GM21367 (cell line): ENCODE results near the gene INVS.
"Not testable (repeated sequence)": the region's sequence is repeated elsewhere in the genome, so short reads cannot be mapped to it uniquely, and the experiment has no call there.

Experiments
- ATAC-seq: cut with Tn5 transposase; IDR thresholded peaks from one replicate; pipeline ENCODE4 v1.9.1; 2021; ENCODE audit not compliant: unreplicated experiment

The INVS gene

DNA sequence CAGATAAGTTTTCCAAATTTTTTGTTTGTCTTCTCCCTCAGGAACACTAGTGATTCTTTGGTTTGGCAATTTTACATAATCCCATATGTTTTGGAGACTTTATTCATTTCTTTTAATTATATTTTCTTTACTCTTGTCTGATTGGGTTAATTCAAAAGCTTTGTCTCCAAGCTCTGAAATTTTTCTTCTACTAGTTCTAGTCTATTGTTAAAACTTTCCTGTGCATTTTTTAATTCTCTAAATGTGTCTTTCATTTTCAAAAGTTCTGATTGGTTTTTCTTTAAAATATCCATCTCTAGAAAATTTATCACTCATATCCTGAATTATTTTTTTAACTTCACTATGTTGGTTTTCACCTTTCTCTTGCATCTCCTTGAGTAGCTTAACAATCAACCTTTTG is 92.2 kb downstream of the INVS start:
- no peak for ATAC-seq

DNA sequence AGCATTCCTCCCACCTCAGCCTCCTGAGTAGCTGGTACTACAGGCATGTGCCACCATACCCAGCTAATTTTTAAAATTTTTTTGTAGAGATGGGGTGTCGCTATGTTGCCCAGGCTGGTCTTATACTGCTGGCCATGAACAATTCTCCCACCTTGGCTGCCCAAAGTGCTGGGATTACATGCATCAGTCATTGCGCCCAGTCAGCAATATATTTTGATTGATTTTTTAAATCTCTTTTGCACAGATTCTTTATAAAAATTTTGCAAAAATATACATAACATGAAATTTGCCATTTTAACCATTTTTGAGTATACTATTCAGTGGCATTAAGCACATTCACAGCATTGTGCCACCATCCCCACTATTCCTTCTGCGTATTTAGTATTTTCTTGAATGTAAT is 94.0 kb downstream of the INVS start:
- ATAC-seq = no peak

DNA sequence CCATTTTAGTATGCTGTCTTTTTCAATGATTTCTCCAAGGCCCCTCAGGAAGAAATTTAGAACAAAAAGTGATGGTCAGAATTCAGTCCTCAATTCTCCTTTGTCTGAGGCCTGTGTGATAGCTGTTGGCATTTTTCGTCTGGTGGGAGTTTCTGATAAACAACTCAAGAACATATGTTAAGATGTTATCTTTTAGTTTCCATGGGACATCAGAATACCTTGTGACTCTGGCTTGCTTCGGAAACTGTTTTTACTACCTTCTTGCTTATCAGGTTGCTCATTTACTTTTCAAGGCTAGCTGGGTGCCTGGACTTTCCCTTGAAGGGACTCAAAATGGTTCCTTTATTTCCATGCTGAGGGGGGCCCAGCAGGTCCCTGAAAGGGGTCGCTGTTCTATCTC is 97.2 kb downstream of the INVS start:
- ATAC-seq = no peak

DNA sequence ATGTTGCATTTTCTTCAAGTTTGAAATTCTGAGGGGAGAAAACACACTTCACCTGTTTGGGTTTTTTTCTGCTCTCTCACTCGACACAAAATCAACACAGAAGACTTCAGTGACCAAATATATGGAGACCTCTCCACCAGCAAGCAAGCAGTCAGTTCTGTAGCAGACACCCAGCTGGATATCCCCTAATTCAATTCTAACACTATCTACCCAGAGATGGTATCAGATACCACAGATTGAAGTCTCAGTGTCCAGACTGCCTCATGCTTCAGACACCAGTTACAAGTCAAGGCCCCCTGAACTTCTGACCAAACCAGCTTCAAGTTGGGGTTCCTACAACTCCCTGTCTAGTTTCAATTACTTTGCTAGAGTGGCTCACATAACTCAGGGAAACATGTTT is 97.8 kb downstream of the INVS start:
- ATAC-seq = no peak

- ATAC-seq = no peak
Measured at GRCh38 chr9:100197553-100197952, 98.5 kb downstream of the INVS start.

- no peak for ATAC-seq
Measured at GRCh38 chr9:100202806-100203205, 103.8 kb downstream of the INVS start.

- ATAC-seq = no peak
Measured at GRCh38 chr9:100204796-100205195, 105.8 kb downstream of the INVS start.

DNA sequence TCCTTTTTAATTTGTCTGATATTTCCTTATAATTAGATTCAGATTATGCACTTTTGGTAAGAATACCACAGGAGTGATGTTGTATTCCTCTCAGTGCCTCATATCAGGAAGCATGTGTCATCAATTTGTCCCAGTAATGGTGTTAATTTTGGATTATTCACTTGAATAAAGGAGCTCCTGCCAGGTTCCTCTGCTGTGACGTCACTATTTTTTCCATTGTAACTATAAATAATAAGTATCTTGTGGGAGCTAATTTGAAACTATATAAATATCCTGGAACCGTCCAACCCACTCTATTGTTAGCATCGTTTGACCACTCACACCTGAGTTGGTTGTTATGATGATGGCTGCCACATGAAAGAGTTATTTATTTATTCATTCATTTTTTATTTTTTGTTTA is 107.9 kb downstream of the INVS start:
- ATAC-seq = no peak

- ATAC-seq = no peak
Measured at GRCh38 chr9:100208673-100209072, 109.6 kb downstream of the INVS start.

DNA sequence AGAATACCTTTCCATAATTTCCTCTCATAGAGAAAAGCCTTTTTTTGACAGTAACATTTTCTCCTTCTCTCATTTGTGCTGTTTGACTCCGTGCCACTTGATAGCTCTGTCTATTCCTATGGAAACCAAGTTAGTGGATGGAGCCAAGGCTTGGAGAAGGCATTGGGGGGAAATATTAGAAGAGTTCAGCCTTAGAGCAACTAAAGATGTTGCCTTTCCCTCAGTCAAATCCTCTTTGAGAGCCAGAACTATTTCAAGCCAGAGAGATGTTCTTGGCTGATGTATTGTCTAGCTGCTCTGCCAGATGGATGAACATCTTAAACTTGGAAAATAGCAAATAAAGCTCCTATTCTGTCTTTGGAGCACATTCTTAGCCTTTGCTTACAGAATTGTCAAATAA is 112.4 kb downstream of the INVS start:
- no peak for ATAC-seq

DNA sequence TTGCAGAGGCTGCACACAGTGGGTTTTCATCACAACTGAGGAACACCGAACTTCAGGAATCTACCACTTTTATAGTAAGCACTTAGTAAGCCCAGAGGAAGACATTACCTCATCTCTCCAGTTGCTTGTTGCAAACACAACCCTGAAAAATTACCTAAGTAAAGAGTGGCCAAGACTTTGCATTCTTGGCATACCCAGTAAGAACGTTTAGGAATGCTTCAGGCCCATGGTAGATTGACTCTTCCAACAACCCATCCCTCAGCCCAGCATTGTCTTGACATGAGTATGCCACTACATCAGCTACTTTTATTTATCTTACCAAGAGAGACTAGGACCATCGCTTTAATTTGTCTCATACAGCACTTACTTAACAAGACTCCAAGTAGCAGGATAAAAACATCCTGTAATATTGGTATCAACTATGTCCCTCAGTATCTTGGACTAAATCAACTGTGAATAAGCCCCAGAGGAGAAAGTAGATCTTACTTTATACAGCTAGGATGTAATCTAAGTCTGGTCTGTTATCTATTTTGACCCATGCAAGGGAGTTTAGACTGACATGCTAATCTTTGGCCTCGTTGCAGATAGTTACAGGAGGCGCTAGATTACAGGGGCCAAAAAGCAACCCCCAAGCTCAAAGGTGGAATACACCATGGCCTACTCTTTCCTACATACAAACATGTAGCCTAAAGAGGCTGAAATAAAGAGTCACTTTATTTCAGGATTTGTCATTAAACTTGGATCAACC is 114.9 kb downstream of the INVS start:
- ATAC-seq = no peak

- ATAC-seq = no peak
Measured at GRCh38 chr9:100216178-100216787, 117.2 kb downstream of the INVS start.

- ATAC-seq = no peak
Measured at GRCh38 chr9:100217536-100217935, 118.5 kb downstream of the INVS start.

DNA sequence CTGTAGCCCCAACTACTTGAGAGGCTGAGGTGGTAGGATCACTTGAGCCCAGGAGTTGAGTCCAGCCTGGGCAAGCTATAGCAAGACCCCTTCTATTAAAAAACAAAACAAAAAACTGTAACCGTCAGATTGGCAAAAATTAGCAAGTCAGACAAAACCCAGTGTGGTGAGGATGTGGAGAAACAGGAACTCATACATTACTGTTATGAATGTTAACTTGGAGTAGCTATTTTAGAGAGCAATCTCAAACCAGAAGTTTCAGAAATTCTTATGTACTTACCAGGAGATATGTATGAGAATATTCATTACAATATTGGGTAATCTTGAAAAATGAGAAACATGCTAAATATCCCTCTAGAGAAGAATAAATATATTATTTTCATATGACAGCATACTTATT is 120.3 kb downstream of the INVS start:
- peak; percentile 55 for ATAC-seq

DNA sequence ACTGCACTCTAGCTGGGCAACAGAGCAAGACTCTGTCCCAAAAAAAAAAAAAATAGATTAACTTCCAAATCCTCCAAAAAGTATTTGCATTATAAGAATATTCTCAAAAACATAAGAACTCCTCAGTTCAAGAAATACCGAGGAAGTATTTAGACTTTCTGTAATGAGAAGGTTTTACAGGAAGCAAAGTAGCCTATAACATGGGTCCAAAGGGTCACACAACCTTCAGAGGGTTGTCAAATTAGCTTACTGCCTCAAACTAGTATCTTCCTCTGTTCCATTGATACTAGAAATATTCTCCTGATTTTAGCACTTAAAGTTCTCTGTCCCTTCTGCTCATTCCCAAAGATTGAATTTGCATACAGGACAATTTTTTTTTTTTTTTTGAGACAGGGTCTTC is 121.9 kb downstream of the INVS start:
- no peak for ATAC-seq

DNA sequence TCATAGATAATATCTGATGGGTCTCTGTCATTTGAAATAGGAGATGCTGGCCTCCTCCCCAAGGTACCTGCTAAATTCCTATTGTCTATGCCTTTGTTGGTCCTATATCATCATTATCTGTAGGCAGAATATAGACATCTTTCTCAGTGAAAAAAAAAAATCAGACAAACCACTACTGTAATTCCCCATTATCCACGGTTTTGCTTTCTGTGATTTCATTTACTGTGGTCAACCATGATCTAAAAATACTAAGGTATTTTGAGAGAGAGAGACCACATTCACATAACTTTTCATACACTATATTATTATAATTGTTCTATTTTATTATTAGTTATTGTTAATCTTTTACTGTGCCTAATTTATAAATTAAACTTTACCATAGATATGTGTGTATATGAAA is 122.5 kb downstream of the INVS start:
- ATAC-seq = no peak

DNA sequence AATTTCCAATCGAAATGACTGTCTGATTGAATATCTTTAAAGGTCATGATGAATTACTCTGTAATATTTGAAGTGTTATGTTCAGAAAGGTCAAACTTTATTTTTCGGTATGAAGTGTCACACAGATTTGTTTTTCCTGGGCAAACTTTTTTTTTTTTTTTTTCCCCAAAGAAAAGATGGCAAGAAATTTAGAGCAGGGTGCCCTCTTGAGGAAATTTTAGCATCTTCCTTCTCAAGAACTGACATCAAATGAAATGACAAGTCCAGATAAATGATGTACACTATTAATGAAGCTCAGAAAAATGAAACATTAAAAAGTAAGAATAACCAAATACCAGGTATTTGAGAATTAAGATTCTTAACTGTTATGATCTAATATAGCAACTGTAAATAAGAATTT is 123.6 kb downstream of the INVS start:
- ATAC-seq = no peak

DNA sequence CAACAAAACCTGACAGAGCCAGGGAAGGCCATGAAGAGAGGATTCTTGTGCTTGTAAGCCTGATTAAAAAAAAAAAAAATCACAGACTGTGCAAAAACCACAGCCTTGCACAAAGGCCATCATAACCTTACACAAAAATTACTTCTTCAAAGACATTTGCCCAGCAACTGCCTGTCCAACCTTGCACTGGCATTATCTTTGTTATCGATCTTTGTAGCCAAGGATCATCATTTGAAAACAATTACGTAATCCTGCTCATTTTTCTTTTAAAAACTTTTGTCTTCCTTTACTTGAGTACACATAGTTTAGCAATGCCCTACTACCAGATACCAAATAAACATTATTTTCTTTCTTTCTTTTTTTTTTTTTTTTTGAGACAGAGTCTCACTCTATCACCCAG is 128.6 kb downstream of the INVS start:
- no peak for ATAC-seq

- no peak for ATAC-seq
Measured at GRCh38 chr9:100228352-100228869, 129.4 kb downstream of the INVS start.

DNA sequence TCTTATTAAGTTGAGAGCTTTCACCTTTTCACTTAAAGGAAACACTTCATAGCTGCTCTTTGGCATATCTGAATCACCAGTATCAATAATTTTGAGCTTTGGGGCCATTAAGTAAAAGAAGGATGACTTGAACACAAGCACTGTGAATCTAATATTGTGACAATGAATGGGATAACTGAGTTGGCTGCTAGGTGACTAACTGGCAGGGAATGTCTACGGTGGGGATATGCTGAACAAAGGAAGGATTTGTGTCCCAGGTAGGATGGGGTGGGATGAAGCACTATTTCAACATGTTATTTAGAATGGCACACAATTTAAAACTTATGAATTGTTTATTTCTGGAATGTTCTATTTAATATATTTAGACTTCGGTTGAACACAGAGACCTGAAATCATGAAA is 130.1 kb downstream of the INVS start:
- no peak for ATAC-seq

GRCh38 chr9:100229561-100229960 is 130.5 kb downstream of the INVS start:
- no peak for ATAC-seq

GRCh38 chr9:100236986-100237385 is 137.9 kb downstream of the INVS start:
- ATAC-seq = not testable (repeated sequence)

DNA sequence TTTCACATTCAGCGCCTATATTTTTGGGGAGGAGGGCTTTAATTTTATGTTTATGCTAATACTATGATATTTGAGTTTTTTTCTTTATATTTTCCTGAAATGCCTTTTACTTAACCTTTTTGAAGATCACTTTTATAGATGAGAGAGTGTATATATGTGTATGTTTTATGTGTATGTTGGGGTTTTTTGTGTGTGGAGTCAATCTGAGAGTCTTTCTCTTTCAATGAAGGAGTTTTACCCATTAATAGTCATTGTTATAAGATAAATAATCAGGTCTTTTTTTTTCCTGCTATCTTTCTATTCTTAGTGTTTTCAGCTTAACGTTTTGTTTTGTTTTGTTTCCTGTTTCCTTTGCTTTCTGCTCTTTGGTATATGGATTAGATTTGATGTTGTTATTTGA is 141.5 kb downstream of the INVS start:
- no peak for ATAC-seq
